HCT116 (cell line): ENCODE results near the gene TIMM9.

Experiments
- CTCF ChIP-seq, 3 experiments: fragments of 200-600 bp in 1 of 3; sonication (generic) in 1 of 3; IDR thresholded peaks in 2 of 3; conservative IDR thresholded peaks in 1 of 3; 2 replicates each; pipeline ENCODE4 v1.5.1; 2012 to 2017; ENCODE audit warnings: low read depth in 2 of 3, low read length in 2 of 3, antibody characterized with exemption in 1 of 3, borderline replicate concordance in 1 of 3, control low read depth in 1 of 3, mild to moderate bottlenecking in 1 of 3, mixed read lengths in 1 of 3, mixed run types in 1 of 3, moderate library complexity in 1 of 3; ENCODE audit not compliant: insufficient read depth in 1 of 3
- EZH2 ChIP-seq: fragments of 200-600 bp; sonication (generic); IDR thresholded peaks from 2 replicates; pipeline ENCODE4 v1.6.1; 2017; ENCODE audit warnings: antibody characterized with exemption, mixed run types
- EZH2phosphoT487 ChIP-seq: fragments of 200-600 bp; IDR thresholded peaks from 2 replicates; pipeline ENCODE4 v1.6.1; 2018; ENCODE audit warnings: antibody characterized with exemption, borderline replicate concordance
- POLR2A ChIP-seq: IDR thresholded peaks from 2 replicates; pipeline ENCODE4 v1.7.0; 2011; ENCODE audit warnings: borderline replicate concordance; ENCODE audit not compliant: insufficient read depth, insufficient read length; ENCODE audit errors: extremely low read depth
- POLR2AphosphoS5 ChIP-seq: IDR thresholded peaks from 2 replicates; pipeline ENCODE4 v1.6.1; 2011; ENCODE audit warnings: mild to moderate bottlenecking, low read depth, low read length, moderate library complexity
- TCF7L2 ChIP-seq: IDR thresholded peaks from 2 replicates; pipeline ENCODE4 v1.7.0; 2011; ENCODE audit warnings: borderline replicate concordance, inconsistent platforms; ENCODE audit not compliant: insufficient read depth, insufficient read length; ENCODE audit errors: extremely low read depth
- ZNF274 ChIP-seq: fragments of 200-500 bp; sonication (Bioruptor generic); IDR thresholded peaks from 2 replicates; pipeline ENCODE4 v1.6.1; 2014; ENCODE audit warnings: mild to moderate bottlenecking, low read depth, low read length, inconsistent platforms

- TF ChIP-seq POLR2A (no peak), CTCF (IDR thresholded peaks at IDR 0.05 in 2 of 3, conservative IDR thresholded peaks at IDR 0.05 in 1 of 3; ENCODE audit: borderline replicate concordance in 1 of 3, insufficient read depth in 1 of 3, low read depth in 2 of 3, low read length in 2 of 3) (no peak), TCF7L2 (no peak), POLR2AphosphoS5 (no peak), EZH2phosphoT487 (no peak), EZH2 (no peak), ZNF274 (no peak)
Observed at GRCh38 chr14:58469309-58469708, 42.0 kb upstream of the TIMM9 start.
